Measurements from ENCODE around the gene ESPNL. TPM values are rescaled to one million over a fixed set of nuclear protein-coding genes. Genes with fewer than 3 reads are reported as not detected.

The ESPNL gene
- polyA plus RNA-seq, 1 donor (not counting 4 experiments of a cell fraction or from before 2014, with no cell fraction given) = 0.16 TPM

- Histone ChIP-seq H3K27me3 (ENCODE audit: control insufficient read depth, extremely low read depth, insufficient read depth, low read length) (peaks cover 19% of the 10 kb centered on the region), H3K4me1 (ENCODE audit: control insufficient read depth, extremely low read depth, insufficient read depth, low read length) (no peaks in the 10 kb centered on the region), H3K9me1 (ENCODE audit: control insufficient read depth, extremely low read depth, insufficient read depth, low read length) (no peaks in the 10 kb centered on the region), H3K4me3 (ENCODE audit: control insufficient read depth in 2 of 3, extremely low read depth in 1 of 3, insufficient read depth in 2 of 3, low read depth in 1 of 3, low read length in 3 of 3) (no peak overlapping the region), H4K20me1 (ENCODE audit: control insufficient read depth, extremely low read depth, insufficient read depth, low read length) (no peaks in the 10 kb centered on the region), H3K27ac (ENCODE audit: control insufficient read depth, insufficient read depth, low read length) (no peak overlapping the region), H3K9me3 (ENCODE audit: control insufficient read depth, low read depth, low read length) (no peaks in the 10 kb centered on the region), H3K9ac (ENCODE audit: control insufficient read depth, extremely low read depth, insufficient read depth, low read length) (no peak overlapping the region), H2AFZ (ENCODE audit: control insufficient read depth, low read length) (no peak overlapping the region), H3K36me3 (ENCODE audit: control insufficient read depth in 2 of 2, extremely low read depth in 1 of 2, insufficient read depth in 2 of 2, low read length in 2 of 2) (no peaks in the 10 kb centered on the region), H3K4me2 (ENCODE audit: control insufficient read depth, extremely low read depth, insufficient read depth, low read depth, low read length) (no peak overlapping the region), H3K79me2 (ENCODE audit: control insufficient read depth, insufficient read depth, low read length) (no peaks in the 10 kb centered on the region)
- no peak for DNase-seq (ENCODE audit: low read depth, low spot score)
- no peak for FAIRE-seq
- dilution Hi-C loops (cut with MboI; ENCODE audit: extremely low pct_ligation_motif_present, low sequenced_read_pairs) = no loop called here
- no peak for TF ChIP-seq EZH2 (IDR thresholded peaks at IDR 0.05; ENCODE audit: low read length)
- TF ChIP-seq CTCF (optimal IDR thresholded peaks at IDR 0.05 in 1 of 3, IDR thresholded peaks at IDR 0.05 in 1 of 3, conservative IDR thresholded peaks at IDR 0.05 in 1 of 3; ENCODE audit: extremely low read depth in 1 of 3, insufficient read depth in 2 of 3, low read length in 3 of 3) = peak in 1 of 3 experiments; percentile 57
These were observed 60.3 kb downstream of the ESPNL start for GRCh38 chr2:238160206-238161129.

GRCh38 chr2:238161291-238162051 is 61.3 kb downstream of the ESPNL start:
- no peak for FAIRE-seq
- Histone ChIP-seq H3K4me1 (ENCODE audit: control insufficient read depth, extremely low read depth, insufficient read depth, low read length) (no peaks in the 10 kb centered on the region), H3K36me3 (ENCODE audit: control insufficient read depth in 2 of 2, extremely low read depth in 1 of 2, insufficient read depth in 2 of 2, low read length in 2 of 2) (no peaks in the 10 kb centered on the region), H4K20me1 (ENCODE audit: control insufficient read depth, extremely low read depth, insufficient read depth, low read length) (no peaks in the 10 kb centered on the region), H3K27me3 (ENCODE audit: control insufficient read depth, extremely low read depth, insufficient read depth, low read length) (peaks cover 19% of the 10 kb centered on the region), H2AFZ (ENCODE audit: control insufficient read depth, low read length) (no peak overlapping the region), H3K79me2 (ENCODE audit: control insufficient read depth, insufficient read depth, low read length) (no peaks in the 10 kb centered on the region), H3K27ac (ENCODE audit: control insufficient read depth, insufficient read depth, low read length) (no peak overlapping the region), H3K4me3 (ENCODE audit: control insufficient read depth in 2 of 3, extremely low read depth in 1 of 3, insufficient read depth in 2 of 3, low read depth in 1 of 3, low read length in 3 of 3) (no peak overlapping the region), H3K4me2 (ENCODE audit: control insufficient read depth, extremely low read depth, insufficient read depth, low read depth, low read length) (no peak overlapping the region), H3K9me3 (ENCODE audit: control insufficient read depth, low read depth, low read length) (no peaks in the 10 kb centered on the region), H3K9ac (ENCODE audit: control insufficient read depth, extremely low read depth, insufficient read depth, low read length) (no peak overlapping the region), H3K9me1 (ENCODE audit: control insufficient read depth, extremely low read depth, insufficient read depth, low read length) (no peaks in the 10 kb centered on the region)
- DNase-seq (ENCODE audit: low read depth, low spot score) = no peak
- dilution Hi-C loops (cut with MboI; ENCODE audit: extremely low pct_ligation_motif_present, low sequenced_read_pairs) = no loop called here
- no peak for TF ChIP-seq CTCF (optimal IDR thresholded peaks at IDR 0.05 in 1 of 3, IDR thresholded peaks at IDR 0.05 in 1 of 3, conservative IDR thresholded peaks at IDR 0.05 in 1 of 3; ENCODE audit: extremely low read depth in 1 of 3, insufficient read depth in 2 of 3, low read length in 3 of 3)
- no peak for TF ChIP-seq EZH2 (IDR thresholded peaks at IDR 0.05; ENCODE audit: low read length)
